Gastrocnemius medialis (tissue), 4 donors: Measurements from ENCODE around the gene PI4K2B.

Experiments used
- CTCF ChIP-seq, 5 experiments: fragments of 450-650 bp in 3 of 5; fragments of 200-600 bp in 2 of 5; sonication (generic) in 2 of 5; IDR thresholded peaks in 4 of 5; conservative IDR thresholded peaks in 1 of 5; 1 replicate in 4 of 5; 2 replicates in 1 of 5; pipeline ENCODE4 v1.5.1; 2016 to 2019; ENCODE audit warnings: antibody characterized with exemption in 5 of 5, mild to moderate bottlenecking in 3 of 5, moderate library complexity in 3 of 5
- POLR2A ChIP-seq, 2 donors: fragments of 450-650 bp; IDR thresholded peaks; one replicate each; pipeline ENCODE4 v1.6.1; 2017; ENCODE audit warnings: antibody characterized with exemption in 2 of 2, mild to moderate bottlenecking in 2 of 2, moderate library complexity in 2 of 2

GRCh38 chr4:25229804-25230203 is 4.0 kb upstream of the PI4K2B start:
- no peak for TF ChIP-seq CTCF (IDR thresholded peaks at IDR 0.05 in 4 of 5, conservative IDR thresholded peaks at IDR 0.05 in 1 of 5)
- TF ChIP-seq POLR2A (IDR thresholded peaks at IDR 0.05), result no peak
